Body of pancreas (tissue), 4 donors: ENCODE data around the gene HEATR9.

Experiments used
- POLR2A ChIP-seq, 3 donors: fragments of 450-650 bp; IDR thresholded peaks; one replicate each; pipeline ENCODE4 v1.6.1; 2016; ENCODE audit warnings: antibody characterized with exemption in 3 of 3, mild to moderate bottlenecking in 2 of 3
- TF ChIP-seq, protein P1 (sequence below), 7 experiments: fragments of 450-650 bp in 4 of 7; fragments of 200-600 bp in 3 of 7; sonication (generic) in 3 of 7; IDR thresholded peaks; one replicate each; pipeline ENCODE4 v1.5.1; 2016 to 2019; ENCODE audit warnings: antibody characterized with exemption in 7 of 7

DNA sequence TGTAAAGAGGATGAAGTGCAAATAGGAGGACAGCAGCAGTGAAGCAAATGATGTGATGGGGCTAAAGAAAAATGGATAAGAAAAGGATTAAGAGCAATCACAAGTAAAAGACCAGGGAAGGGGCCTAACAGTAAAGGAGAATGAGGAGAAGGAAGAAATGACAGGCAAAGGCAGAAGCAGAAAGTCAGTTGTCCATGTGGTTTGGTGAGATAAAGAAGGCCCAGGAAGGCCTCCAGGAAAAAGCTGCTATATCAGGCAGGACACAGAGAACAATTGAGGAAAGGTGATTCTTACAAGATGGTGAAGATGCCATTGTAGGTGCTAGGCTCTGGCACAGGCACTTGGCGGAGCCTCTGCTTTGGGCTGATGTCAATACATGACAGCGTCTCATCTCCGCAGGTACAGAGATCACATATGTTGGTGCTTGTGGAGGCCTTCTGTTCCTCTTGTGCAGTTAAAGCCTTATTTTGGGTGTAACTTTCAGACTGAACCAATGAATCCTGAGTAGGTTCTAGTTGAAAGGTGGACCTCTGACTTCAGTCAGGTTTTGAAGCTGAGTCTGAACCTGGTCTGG is 43.7 kb upstream of the HEATR9 start:
- TF ChIP-seq POLR2A (IDR thresholded peaks at IDR 0.05), result no peak
- TF ChIP-seq, protein P1, sequence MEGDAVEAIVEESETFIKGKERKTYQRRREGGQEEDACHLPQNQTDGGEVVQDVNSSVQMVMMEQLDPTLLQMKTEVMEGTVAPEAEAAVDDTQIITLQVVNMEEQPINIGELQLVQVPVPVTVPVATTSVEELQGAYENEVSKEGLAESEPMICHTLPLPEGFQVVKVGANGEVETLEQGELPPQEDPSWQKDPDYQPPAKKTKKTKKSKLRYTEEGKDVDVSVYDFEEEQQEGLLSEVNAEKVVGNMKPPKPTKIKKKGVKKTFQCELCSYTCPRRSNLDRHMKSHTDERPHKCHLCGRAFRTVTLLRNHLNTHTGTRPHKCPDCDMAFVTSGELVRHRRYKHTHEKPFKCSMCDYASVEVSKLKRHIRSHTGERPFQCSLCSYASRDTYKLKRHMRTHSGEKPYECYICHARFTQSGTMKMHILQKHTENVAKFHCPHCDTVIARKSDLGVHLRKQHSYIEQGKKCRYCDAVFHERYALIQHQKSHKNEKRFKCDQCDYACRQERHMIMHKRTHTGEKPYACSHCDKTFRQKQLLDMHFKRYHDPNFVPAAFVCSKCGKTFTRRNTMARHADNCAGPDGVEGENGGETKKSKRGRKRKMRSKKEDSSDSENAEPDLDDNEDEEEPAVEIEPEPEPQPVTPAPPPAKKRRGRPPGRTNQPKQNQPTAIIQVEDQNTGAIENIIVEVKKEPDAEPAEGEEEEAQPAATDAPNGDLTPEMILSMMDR (IDR thresholded peaks at IDR 0.05), result no peak
